Measurements from ENCODE around the gene ITGA3. TPM values are rescaled to one million over a fixed set of nuclear protein-coding genes. Genes with fewer than 3 reads are reported as not detected.

The ITGA3 gene
- polyA plus RNA-seq, 1 donor = 41.8 TPM

GRCh38 chr17:50129728-50130558 lies 74.0 kb downstream of the ITGA3 start, which contains the start of gene SAMD14:
TSS of gene SAMD14 (minus strand) at chr17:50130160. CDS start at chr17:50124959, 5,201 bp downstream.
- no peak for DNase-seq

DNA sequence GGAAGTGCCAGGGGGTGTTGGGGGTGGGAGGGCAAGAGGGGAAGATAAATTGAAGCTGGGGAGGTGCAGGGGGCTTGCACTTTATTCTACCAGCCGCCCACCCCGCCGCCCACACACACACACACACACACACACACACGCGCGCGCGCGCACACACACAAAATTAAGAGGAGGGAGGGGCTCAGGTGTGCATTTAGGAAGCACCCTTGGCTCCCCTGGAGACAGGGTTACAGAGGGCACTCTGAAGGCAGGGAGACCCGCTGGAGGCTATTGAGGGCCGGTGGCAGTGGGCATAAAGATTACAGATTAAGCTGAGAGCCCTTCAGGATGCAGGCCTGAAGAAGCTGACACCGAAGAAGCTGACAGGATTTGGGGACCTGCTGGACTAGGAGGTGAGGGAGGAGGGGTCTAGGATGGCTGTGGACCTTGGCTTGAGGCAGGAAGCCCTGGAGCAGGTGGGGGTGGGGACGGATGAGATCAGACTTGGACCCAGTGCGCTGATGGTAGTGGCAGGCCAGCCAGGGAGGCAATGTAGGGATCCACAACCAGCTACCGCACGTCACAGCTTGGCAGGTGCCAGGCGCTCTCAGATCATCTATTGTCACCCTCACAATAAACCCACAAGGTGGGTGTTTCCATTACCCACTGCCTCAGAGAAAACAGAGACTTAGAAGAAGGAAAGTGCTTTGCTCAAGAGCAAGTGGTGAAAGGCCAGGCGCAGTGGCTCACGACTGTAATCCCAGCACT lies 74.8 kb downstream of the ITGA3 start:
- DNase-seq = no peak

DNA sequence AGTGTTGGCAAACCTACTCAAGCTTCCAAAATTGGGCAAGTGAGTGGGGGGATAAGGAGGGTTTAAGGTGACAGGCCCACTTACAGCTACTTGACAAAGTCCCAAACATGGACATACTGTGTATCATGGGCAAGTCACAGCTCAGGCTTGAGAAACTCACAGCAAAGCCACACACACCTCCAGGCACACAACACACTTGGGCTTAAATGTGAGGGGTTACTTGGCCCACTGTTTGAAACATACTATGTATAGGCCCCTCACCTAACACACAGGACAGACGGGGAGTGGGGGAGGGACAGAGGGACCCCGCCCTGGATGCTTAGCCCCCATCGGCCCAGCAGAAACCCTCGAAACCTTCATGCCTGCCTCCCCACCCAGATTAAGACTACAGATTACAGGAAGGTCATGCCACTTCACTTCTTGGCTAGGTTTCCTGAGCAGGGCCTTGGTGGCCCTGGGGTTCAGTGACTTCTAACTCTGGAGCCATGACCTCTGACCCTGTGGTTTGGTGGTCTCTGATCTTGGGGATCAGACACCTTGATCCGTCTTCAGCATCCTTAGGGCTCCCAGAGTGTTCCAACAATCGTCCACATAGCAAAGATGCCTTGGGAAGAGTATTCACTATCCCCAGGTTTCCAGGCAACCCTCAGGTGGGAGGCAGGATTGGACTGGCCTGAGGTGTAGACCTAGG lies 76.3 kb downstream of the ITGA3 start:
- DNase-seq = no peak

- no peak for DNase-seq
Measured at GRCh38 chr17:50133028-50133768, 77.3 kb downstream of the ITGA3 start.

DNA sequence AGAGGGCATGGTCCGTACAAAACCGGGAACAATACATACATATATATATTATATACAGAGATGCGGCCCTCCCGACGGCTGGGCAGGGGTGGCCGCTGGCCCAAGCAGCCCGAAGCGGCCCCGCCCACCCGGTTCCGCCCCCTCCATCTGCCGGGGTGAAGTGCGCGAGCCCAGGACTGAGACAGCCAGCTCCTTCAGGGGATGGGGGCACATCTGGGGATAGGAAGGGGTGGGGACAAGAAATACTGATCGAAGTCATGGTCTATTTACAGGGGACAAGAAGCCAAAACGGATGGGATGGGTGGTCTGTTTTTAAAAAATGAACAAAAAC lies 77.8 kb downstream of the ITGA3 start:
- DNase-seq = no peak

GRCh38 chr17:50134206-50135110 lies 78.5 kb downstream of the ITGA3 start:
- DNase-seq = no peak

GRCh38 chr17:50135316-50136095 lies 79.6 kb downstream of the ITGA3 start:
- DNase-seq = no peak

- DNase-seq = no peak
Measured at GRCh38 chr17:50136096-50136687, 80.3 kb downstream of the ITGA3 start.

DNA sequence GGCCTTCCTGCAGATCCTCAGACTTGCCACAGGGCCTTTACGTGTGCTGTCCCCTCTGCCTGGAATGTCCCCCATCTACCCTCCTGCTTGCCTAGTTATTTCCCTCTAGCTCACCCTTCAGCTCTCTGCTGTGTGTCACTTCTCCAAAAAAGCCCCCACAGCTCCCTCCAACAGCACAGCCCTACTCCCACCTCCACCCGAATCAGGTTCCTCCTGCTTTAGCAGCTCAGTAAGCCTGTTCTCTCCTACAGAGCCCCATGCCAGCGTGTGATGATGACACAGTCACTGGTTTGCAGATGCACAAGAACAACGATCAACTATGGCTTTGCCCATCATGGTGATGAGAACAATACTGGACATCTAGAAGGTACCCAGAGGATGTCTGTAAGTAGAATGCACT lies 81.1 kb downstream of the ITGA3 start:
- DNase-seq = no peak

DNA sequence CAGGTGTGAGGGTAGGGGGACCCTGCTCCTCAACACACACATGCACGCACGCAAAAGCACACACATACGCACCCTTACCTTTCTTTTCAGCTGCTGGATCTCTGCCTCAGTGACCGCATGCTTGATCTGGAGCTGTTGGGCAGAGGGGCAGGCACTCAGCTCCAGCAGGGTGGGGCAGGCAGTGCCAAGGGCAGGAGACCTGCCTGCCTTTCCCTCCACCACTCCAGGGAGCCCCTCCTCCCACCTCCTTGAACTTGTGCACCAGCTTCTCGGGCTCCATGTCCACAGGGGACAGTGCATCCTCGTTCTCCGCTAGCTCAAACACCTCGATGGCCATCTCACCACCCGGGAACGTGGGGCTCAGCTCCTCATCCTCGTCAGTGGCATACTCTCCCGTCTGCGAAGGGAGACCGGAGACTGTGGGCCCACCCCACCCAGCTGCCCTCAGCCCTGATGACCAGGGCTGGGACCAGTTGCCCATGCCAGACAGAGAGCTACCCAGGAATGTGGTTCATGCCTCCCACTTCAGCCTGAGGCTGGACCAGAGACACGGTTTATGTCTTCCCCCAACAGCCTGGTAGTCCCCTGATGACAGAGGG lies 83.4 kb downstream of the ITGA3 start:
- DNase-seq = no peak

Other genes with a start within 250 kb of the ITGA3 start
- gene TAC4, start 208.0 kb upstream of the ITGA3 start, polyA plus RNA-seq (ENCODE audit: insufficient read length) = 1.6 TPM
- gene DLX4, start 86.9 kb upstream of the ITGA3 start, polyA plus RNA-seq (ENCODE audit: insufficient read length) = 0.41 TPM
- gene DLX3, start 60.9 kb upstream of the ITGA3 start, polyA plus RNA-seq (ENCODE audit: insufficient read length) = 0.31 TPM
- gene PDK2, start 39.2 kb downstream of the ITGA3 start, polyA plus RNA-seq (ENCODE audit: insufficient read length) = 98.0 TPM
- gene SAMD14, start 74.0 kb downstream of the ITGA3 start, polyA plus RNA-seq (ENCODE audit: insufficient read length) = 4.0 TPM
- gene PPP1R9B, start 94.6 kb downstream of the ITGA3 start, polyA plus RNA-seq (ENCODE audit: insufficient read length) = 41.1 TPM
- gene SGCA, start 109.9 kb downstream of the ITGA3 start, polyA plus RNA-seq (ENCODE audit: insufficient read length) = 424 TPM
- gene COL1A1, start 145.5 kb downstream of the ITGA3 start, polyA plus RNA-seq (ENCODE audit: insufficient read length) = 3,874 TPM
- 1.8 TPM for gene TMEM92, start 218.4 kb downstream of the ITGA3 start, polyA plus RNA-seq (ENCODE audit: insufficient read length)

Data from hindlimb muscle (tissue), 1 donor.